ENCODE results near the gene MLXIP.
"Not testable (repeated sequence)": the region's sequence is repeated elsewhere in the genome, so short reads cannot be mapped to it uniquely, and the experiment has no call there.

Gene MLXIP, protein sequence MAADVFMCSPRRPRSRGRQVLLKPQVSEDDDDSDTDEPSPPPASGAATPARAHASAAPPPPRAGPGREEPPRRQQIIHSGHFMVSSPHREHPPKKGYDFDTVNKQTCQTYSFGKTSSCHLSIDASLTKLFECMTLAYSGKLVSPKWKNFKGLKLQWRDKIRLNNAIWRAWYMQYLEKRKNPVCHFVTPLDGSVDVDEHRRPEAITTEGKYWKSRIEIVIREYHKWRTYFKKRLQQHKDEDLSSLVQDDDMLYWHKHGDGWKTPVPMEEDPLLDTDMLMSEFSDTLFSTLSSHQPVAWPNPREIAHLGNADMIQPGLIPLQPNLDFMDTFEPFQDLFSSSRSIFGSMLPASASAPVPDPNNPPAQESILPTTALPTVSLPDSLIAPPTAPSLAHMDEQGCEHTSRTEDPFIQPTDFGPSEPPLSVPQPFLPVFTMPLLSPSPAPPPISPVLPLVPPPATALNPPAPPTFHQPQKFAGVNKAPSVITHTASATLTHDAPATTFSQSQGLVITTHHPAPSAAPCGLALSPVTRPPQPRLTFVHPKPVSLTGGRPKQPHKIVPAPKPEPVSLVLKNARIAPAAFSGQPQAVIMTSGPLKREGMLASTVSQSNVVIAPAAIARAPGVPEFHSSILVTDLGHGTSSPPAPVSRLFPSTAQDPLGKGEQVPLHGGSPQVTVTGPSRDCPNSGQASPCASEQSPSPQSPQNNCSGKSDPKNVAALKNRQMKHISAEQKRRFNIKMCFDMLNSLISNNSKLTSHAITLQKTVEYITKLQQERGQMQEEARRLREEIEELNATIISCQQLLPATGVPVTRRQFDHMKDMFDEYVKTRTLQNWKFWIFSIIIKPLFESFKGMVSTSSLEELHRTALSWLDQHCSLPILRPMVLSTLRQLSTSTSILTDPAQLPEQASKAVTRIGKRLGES

DNA sequence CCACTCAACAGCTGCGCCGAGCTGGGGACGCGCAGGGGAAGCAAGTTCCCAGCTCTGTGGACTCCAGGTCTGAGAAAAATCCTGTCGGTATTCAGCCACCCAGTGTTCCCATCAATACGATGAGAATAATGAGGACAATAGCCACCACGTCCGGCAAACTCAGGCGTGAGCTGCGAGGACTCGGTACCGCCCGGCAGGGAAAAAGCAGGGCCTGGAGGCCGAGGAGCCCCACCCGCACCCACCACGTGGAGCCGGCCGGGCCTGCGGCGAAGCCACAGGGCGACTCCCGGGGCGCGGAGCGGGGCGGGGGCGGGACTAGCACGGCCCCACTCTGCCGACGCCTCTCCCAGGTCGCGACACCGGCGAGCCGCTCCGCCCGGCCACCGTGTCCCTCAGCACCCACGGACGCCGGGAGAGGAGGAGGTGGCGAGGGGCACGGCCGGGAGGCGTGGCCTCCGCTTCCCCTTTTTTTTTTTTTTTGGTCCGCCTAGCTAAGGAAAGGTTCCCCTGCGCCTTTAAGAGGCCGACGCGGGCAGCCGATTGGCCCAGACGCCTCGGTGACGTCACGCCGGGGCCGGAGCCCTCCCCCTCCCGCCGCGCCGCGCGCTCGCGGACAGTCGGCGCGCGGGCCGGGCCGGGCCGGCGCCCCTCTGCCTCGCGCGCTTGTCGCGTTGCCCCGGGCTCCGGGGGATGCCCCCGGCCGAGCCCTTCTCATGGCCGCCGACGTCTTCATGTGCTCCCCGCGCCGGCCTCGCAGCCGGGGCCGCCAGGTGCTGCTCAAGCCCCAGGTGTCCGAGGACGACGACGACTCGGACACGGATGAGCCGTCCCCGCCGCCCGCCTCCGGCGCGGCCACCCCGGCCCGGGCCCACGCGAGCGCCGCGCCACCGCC lies at the start of gene MLXIP:
MLXIP (plus strand) TSS at position 616 of the 892 bp plus-strand sequence; CDS start at position 714, 98 bp downstream.
- DNase-seq (ENCODE audit: low read depth): peak; percentile 83

DNA sequence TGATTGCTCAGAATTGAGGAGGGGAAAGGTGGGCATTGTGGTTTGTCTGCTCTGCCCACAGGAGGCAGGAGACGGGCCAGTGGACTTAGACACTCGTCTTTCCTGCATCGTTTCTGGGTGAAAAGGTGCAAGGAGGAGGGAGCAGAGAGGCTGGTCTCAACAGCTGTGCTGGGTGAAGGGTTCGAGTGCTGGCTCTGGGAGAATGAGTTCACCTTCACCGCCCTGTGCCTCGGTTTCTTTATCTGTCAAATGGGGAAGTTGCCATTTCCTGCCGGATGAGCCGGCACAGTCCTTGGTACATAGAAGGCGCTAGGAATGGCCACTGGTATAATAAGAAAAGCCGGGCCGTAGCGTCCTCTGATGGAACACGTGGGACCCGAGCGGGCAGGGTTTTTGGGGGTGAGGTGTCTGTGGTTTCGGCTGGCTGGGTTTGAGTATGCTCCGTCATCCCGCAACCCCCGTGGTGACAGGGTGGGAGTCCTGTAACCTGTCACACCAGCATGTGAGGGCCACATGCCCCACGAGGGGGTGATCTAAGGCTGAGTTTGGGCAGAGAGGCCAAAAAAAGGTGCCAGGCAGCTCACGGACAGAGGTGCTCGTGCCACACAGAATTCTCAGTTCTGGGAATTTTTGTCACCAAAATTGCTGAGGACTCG lies 49.5 kb upstream of the MLXIP start:
- DNase-seq (ENCODE audit: low read depth): peak; percentile 53

DNA sequence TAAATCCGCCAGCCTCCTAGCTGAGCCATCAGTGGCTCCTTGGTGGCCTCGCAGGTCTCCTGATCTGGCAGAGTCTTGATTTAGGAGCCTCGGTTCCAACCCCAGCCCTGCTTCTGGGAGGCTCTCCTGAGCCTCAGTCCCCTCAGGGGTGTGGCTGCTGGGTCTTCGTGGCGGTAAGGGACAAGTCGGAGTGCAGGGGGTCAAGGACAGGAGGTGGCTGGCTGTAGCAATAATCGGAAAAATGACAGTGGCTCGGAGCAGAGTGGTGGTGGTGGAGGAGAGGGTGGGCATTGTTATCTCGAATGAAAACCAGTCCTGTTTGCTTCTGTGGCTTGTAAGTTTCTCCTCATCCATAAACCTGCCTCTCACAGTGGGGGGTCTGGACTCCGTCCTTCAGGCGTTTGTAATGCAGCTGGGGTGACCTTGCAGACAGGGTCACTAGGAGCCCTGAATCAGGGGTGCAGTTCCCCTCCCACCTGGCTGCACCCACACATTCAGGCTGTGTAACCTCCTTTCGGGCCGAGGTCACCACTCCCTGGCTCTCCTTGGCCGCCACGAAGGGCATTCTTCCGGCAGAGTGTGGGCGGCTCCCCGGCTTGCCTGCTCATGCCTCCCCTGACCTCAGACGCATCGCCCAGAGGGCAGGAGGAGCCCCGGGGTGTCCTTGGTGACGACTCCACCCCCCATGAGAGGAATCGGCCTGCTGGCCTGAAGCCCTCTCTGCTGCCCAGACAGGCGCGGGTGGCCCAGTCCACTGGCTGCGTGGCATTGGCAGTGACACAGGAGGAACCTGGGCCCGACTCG lies 48.7 kb upstream of the MLXIP start:
- DNase-seq (ENCODE audit: low read depth): no peak

DNA sequence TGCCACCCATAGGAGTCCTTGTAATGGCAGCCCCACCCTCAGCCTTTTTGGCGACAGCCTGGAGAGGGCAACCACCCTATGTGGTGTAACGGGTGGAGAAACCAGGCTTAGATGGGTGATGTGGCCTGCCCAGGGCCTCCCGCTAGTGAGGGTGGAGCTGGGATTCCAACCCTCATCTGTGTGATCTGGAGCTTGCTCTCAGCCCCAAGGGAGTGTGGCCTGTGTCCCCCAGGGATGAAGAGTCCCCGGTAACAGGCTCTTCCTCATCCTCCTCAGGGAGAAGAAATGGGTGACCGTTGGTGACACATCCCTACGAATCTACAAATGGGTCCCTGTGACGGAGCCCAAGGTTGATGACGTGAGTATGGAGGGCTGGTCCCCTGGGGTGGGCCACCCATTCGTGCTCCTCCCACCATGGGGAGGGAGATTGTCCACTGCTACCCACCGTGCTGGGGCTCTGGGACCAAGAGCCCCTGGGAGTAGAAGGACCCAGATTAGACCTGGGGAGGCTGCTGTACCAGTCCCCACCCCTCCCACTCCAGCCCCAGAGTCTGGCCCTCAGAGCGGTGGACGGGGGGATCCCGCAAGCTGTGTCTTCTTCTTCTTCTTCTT lies 48.0 kb upstream of the MLXIP start:
- DNase-seq (ENCODE audit: low read depth): no peak

DNA sequence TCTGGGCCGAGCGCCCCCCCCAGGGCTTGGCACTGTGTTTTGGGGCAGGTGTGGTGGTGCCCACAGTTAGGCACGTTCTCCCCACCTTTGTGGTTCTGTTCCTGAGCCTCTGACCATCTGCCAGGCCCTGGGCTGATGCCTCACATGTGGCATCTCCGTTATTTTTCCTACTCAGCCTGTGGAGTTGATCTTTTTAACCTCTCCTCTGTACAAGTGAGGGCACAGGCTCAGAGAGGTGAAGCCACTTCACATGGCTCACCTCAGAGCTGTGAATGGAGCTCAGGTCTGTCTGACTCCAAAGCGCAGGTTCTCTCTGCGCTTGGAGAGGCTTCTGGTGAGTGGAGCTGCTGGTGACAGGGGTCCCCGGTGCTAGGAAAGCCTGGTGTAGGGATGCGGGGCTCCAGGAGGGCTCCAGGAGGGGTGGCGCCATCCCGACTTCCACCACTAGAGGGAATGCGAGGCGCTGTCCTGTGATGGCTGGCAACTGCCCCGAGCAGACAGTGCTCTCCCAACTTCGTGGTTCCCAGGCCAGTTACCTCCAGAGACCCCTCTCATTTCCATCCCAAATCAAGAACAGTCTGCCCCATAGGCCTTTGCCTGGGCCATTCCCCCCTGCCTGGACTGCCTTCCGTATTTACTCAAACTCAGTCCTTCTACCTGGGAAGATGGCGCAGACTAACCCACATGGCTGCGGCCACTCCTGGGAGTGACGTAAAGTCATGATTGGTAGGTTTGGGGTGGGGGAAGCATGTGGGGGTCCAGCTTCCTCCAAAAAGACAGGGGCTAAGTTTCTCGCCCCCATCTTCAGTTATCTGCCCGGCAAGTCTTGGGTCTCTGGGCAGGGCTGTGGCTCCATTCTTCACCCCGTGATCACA lies 47.0 kb upstream of the MLXIP start:
- peak; percentile 49 for DNase-seq (ENCODE audit: low read depth)

DNA sequence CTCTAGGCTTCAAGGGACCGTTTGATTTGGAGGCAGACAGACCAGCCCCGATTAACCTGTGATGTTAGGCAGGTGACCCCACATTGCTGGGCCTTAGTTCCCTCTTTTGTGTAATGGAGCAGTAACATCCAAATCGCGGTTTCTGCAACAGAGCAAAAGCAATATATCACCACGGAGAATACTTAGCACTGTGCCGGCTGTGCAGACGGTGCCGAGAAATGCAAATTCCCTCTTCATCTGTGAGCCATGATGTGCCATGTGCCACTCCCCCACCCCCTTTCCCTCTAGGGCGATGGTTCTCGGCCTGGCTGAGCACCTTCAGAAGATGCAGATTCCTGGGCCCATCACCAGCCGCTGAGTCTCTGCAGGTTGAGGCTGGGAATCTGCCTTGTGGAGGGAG lies 46.0 kb upstream of the MLXIP start:
- no peak for DNase-seq (ENCODE audit: low read depth)

DNA sequence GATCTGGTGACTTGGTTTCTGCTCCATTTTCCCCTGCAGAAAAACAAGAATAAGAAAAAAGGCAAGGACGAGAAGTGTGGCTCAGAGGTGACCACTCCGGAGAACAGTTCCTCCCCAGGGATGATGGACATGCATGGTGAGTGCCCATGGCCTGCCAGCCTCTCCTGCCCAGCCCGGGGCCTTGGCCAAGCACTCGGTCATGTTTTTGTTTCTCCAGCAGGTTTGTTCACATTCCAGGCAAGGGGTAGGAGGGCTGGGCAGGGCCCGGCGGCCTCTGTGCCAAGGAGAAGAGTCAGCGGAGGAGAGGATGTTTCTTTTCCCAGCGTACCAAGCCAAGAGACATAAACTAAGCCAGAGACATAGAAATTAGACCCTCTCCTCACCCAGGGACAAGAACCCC lies 43.3 kb upstream of the MLXIP start:
- DNase-seq (ENCODE audit: low read depth): no peak

DNA sequence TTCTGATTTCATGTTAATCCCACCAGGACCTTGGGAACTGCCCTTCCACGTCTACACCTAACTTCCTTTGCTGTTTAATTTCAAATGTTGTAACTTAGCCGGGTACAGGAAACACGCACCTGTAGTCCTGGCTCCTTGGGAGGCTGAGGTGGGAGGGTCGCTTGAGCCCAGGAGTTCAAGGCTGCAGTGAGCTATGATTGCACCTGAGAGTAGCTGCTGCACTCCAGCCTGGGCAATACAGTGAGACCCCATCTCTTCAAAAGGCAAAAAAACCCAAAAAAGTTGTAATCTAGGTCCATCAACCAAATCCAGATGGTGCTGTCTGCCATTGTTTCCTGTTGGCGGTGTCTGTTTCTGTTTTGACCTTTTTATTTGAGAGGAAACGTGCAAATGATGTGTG lies 42.4 kb upstream of the MLXIP start:
- no peak for DNase-seq (ENCODE audit: low read depth)

DNA sequence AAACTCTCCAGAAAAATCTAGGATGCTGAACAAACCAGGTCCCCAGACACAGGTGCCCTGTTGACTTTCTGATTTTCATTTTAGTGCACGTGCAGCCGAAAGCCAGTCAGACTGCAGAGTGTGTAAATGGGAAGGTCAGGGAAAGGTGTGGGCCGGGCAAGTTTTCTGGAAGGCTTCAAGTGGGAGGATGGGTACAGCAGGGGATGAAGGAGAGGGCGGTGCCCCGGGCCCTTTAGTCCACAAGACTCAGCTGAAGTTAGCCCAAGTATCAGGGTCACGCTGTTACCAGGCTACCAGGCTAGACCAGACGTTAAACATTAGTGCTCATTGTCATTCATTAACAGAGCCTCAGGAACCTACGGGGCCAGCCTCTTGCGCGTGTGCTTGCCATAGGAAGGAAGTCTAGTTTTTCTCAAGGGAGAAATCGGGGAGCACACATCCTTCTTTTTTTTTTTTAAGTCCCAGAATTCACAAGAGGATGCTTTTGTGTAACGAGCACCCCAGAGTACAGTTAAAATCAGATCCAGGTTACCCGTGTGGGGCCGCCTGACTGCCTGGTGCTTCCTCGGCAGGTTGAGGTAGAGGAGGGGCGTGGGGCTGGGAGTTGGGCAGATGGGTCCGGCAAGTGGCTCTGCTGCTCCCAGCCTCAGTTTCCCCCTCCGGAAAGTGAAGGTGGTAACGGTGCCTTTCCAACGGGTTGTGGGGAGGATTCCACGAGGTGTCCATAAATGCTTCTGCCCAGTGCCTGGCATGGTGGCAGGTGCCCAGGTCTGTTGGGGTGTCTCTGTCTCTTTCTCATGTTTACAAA lies 37.8 kb upstream of the MLXIP start:
- DNase-seq (ENCODE audit: low read depth): no peak

DNA sequence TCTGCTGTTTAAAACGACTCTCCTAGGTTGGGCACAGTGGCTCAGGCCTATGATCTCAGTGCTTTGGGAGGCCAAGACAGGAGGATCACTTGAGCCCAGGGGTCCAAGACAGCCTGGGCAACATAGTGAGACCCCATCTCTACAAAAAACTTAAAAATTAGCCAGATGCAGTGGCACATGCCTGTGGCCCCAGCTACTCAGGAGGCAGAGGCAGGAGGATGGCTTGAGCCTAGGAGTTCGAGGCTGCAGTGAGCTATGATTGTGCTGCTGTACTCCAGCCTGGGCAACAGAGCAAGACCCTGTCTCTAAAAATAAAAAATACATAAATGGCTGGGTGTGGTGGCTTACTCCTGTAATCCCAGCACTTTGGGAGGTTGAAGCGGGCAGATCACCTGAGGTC lies 37.1 kb upstream of the MLXIP start:
- DNase-seq (ENCODE audit: low read depth): not testable (repeated sequence)

DNA sequence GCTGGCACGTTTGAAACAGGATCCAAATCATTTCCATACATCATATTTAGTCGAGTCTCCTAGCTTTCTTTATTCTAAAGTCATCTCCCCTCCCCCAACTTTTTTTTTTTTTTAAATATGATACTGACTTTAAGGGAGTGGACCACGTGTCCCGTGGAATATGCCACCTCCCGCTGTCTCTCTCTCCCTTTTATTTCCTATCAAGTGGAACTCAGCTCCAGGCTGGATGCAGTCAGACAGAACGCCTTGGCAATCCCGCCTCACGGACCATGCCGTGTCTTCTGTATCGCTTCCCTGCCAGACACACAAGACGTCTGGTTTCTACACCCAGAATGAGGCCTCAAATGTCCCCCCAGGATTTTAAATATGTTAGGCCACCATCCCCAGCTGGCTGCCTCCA lies 35.6 kb upstream of the MLXIP start:
- DNase-seq (ENCODE audit: low read depth): no peak

DNA sequence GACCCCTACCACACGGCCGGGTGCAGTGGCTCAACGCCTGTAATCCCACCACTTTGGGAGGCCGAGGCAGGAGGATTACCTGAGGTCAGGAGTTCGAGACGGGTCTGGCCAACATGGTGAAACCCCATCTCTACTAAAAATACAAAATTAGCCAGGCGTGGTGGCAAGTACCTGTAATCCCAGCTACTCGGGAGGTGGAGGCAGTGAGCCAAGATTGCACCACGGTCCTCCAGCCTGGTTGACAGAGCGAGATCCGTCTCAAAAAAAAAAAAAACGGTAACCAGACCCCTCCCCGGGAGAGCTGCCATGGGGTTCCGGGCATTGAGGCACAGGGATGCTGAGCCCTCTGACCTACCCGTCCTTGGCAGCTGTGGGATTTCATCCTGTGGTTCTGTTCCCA lies 35.1 kb upstream of the MLXIP start:
- no peak for DNase-seq (ENCODE audit: low read depth)

DNA sequence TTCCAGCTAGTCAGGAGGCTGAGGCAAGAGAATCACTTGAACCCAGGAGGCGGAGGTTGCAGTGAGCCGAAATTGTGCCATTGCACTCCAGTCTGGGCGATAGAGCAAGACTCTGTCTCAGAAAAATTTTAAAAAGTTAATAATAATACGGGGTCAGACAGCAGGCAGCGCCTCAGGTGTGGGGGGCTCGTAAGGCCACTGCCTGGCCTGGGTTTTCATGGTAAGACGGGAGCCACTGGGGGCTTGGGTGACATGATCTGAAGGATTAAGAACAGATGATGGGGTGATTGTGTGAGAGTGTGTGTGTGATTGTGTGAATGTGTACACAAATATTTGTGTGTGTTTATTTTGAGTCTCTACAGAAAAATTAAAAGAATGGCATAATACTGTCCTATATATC lies 33.3 kb upstream of the MLXIP start:
- DNase-seq (ENCODE audit: low read depth): no peak

DNA sequence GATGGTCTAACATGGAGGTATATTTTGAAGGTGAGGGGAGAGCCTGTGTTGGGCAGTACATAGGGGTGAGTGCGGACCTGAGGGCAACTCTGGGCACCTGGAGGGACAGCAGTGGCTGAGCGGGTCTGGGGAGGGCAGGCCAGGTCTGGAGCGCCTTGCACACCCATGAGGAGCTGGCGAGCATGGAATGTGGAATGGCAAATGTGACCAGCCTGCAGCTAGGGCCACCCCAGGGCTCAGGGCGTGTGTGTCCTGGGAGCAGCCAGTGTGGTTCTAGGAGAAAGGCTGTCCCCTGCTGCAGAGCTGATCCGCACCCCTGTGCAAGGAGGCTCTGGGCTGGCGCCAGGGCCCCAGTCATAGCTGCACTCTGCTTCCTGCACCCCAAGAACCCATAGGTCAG lies 32.4 kb upstream of the MLXIP start:
- DNase-seq (ENCODE audit: low read depth): no peak

DNA sequence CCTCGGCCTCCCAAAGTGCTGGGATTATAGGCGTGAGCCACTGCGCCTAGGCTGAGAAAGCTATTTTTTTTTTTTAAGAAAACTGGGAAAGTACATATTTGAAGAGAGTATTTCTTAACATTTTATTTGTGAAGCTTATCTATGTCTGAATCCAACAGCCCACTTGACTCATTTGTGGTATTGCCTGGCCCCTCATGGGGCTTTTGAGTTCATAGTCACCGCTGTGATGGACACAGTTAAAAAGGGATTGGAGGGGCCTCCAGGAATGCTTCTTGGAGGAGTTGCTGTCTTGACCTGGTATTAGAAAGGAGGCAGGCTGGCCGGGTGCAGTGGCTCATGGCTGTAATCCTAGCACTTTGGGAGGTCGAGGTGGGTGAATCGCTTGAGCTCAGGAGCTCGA lies 30.4 kb upstream of the MLXIP start:
- no peak for DNase-seq (ENCODE audit: low read depth)

DNA sequence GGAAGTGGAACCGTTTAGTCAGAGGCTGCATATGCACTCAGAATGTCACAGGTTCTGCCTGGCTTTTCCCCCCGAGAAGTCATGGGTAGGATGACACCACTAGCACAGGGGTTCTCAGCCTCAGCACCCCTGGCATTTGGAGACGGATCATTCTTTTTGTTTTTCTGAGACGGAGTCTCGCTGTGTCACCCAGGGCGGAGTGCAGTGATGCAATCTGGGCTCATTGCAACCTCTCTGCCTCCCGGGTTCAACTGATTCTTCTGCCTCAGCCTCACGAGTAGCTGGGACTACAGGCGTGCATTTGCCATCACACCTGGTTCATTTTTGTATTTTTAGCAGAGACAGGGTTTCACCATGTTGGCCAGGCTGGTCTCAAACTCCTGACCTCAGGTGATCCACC lies 28.7 kb upstream of the MLXIP start:
- no peak for DNase-seq (ENCODE audit: low read depth)

DNA sequence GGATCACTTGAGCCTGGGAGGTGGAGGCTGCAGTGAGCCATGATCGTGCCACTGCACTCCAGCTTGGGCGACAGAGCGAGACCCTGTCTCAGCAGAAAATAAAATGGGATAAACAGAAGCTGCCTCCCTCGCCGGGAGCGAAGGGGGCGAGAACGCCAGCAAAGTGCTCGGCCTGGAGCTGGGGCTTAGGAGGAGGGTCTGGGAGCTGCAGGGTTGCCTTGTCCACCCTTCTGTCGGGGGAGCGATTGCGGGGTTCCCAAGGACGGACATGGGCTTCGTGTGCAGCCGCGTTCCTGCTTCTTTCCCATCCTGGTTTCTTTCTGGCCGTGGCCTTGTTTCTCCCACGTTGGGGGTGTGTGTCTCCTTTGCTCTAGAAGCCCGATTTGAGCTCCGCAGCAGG lies 27.9 kb upstream of the MLXIP start:
- DNase-seq (ENCODE audit: low read depth): no peak

DNA sequence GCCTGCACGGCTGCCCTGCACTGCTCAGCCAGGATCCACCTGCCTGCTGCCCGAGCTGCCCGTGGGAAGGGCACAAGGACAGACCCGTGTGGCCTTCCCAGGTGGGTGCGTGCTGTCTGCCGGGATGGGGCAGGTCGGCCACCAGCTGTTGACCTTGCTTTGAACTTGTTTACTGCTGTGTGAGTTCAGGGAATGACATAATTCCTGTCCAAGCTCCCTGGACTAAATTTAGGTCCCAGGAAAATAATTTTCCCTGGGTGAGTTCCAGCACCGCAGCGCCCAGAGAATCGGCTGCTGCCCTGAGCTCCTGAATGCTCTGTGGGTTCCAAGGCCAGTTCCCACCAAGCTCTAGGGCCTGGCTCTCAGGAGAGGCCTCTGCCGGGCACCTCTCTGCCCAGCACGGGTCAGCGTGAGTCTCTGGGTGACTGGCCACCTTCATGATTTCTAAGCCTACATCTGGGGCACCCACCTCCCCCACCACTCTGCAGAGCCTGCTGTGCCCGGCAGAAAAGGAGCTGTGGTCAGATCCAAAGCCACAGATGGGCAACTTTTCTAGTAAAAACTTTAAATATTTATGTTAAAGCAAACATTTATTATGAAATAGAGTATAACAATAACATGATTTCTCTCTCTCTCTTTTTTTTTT lies 27.2 kb upstream of the MLXIP start:
- no peak for DNase-seq (ENCODE audit: low read depth)
